Gastrocnemius medialis (tissue), 4 donors: Measurements from ENCODE around the gene CCDC78.

Source experiments
- POLR2A ChIP-seq, 2 donors: fragments of 450-650 bp; IDR thresholded peaks; one replicate each; pipeline ENCODE4 v1.6.1; 2017; ENCODE audit warnings: antibody characterized with exemption in 2 of 2, mild to moderate bottlenecking in 2 of 2, moderate library complexity in 2 of 2
- TF ChIP-seq, protein P1 (sequence below), 5 experiments: fragments of 450-650 bp in 3 of 5; fragments of 200-600 bp in 2 of 5; sonication (generic) in 2 of 5; IDR thresholded peaks in 4 of 5; conservative IDR thresholded peaks in 1 of 5; 1 replicate in 4 of 5; 2 replicates in 1 of 5; pipeline ENCODE4 v1.5.1; 2016 to 2019; ENCODE audit warnings: antibody characterized with exemption in 5 of 5, mild to moderate bottlenecking in 3 of 5, moderate library complexity in 3 of 5

DNA sequence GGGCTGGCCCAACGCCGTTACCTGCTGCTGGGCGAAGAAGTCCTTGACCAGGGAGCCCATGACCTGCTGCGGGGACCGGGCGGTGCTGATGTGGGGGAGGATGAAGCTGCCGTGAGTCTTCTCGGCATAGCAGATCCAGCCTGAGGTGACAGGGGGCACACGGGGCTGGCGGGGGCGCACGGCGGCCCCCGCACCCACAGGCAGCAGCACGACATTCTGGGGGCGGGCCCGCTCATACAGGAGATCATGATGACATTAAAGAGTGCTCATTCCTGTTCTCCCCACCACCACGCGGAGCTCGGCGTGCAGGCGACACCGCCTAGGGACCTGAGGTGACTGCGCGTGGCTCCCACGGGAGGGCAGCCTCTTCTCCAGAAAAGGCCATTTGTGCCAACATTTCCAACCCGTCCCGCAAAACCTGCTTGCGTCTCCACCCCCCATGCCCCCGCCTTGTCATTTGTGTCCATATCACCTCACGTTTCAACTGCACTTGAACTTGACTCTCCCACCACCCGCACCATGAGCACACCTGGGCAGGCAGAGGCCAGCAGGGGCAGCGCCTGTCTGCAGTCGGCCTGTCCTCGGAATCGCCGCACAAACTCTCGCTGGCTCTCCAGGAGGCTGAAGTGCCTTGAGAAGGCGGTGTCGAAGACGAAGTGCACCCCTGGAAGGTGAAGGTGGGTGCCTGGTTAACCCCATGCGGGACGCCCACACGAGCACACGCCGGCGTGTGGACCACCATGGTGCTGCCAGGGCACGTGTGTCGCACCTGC is 8.2 kb upstream of the CCDC78 start:
- TF ChIP-seq, protein P1, sequence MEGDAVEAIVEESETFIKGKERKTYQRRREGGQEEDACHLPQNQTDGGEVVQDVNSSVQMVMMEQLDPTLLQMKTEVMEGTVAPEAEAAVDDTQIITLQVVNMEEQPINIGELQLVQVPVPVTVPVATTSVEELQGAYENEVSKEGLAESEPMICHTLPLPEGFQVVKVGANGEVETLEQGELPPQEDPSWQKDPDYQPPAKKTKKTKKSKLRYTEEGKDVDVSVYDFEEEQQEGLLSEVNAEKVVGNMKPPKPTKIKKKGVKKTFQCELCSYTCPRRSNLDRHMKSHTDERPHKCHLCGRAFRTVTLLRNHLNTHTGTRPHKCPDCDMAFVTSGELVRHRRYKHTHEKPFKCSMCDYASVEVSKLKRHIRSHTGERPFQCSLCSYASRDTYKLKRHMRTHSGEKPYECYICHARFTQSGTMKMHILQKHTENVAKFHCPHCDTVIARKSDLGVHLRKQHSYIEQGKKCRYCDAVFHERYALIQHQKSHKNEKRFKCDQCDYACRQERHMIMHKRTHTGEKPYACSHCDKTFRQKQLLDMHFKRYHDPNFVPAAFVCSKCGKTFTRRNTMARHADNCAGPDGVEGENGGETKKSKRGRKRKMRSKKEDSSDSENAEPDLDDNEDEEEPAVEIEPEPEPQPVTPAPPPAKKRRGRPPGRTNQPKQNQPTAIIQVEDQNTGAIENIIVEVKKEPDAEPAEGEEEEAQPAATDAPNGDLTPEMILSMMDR (IDR thresholded peaks at IDR 0.05 in 4 of 5, conservative IDR thresholded peaks at IDR 0.05 in 1 of 5) = no peak
- no peak for TF ChIP-seq POLR2A (IDR thresholded peaks at IDR 0.05)
